ENCODE results near the gene RDH11.
A peak's percentile ranks its signal among the peaks of the same experiment; 100 is the strongest.
"Not testable (repeated sequence)": the region's sequence is repeated elsewhere in the genome, so short reads cannot be mapped to it uniquely, and the experiment has no call there.

RDH11 gene

GRCh38 chr14:67695394-67695949 is at the start of gene RDH11:
TSS of gene RDH11 (minus strand) at chr14:67695764. CDS start at chr14:67695703, 61 bp downstream.
- DNase-seq = peak; percentile 74 to 78

- DNase-seq = no peak
These were observed 48.5 kb upstream of the RDH11 start for GRCh38 chr14:67744046-67744445.

GRCh38 chr14:67738740-67739504 is 43.4 kb upstream of the RDH11 start:
- peak; percentile 11 to 12 for DNase-seq

- no peak for DNase-seq
These were observed 41.2 kb upstream of the RDH11 start for GRCh38 chr14:67736771-67737170.

- DNase-seq = no peak
These were observed 40.0 kb upstream of the RDH11 start for GRCh38 chr14:67735336-67736147.

- DNase-seq = no peak
These were observed 39.1 kb upstream of the RDH11 start for GRCh38 chr14:67734675-67735074.

- DNase-seq = no peak
These were observed 38.1 kb upstream of the RDH11 start for GRCh38 chr14:67733616-67734015.

GRCh38 chr14:67729072-67729885 is 33.7 kb upstream of the RDH11 start:
- no peak for DNase-seq

- no peak for DNase-seq
These were observed 32.7 kb upstream of the RDH11 start for GRCh38 chr14:67728258-67728657.

- DNase-seq = no peak
These were observed 31.8 kb upstream of the RDH11 start for GRCh38 chr14:67727361-67727760.

- no peak for DNase-seq
These were observed 29.6 kb upstream of the RDH11 start for GRCh38 chr14:67725171-67725570.

- DNase-seq = no peak
These were observed 26.7 kb upstream of the RDH11 start for GRCh38 chr14:67722293-67722692.

GRCh38 chr14:67721875-67722274 is 26.3 kb upstream of the RDH11 start:
- no peak for DNase-seq

- DNase-seq = no peak
These were observed 24.3 kb upstream of the RDH11 start for GRCh38 chr14:67719866-67720265.

- DNase-seq = not testable (repeated sequence)
These were observed 23.8 kb upstream of the RDH11 start for GRCh38 chr14:67719385-67719784.

GRCh38 chr14:67718265-67718664 is 22.7 kb upstream of the RDH11 start:
- no peak for DNase-seq

- no peak for DNase-seq
These were observed 21.5 kb upstream of the RDH11 start for GRCh38 chr14:67717048-67717447.

- no peak for DNase-seq
These were observed 14.6 kb upstream of the RDH11 start for GRCh38 chr14:67710209-67710608.

GRCh38 chr14:67709796-67710195 is 14.2 kb upstream of the RDH11 start:
- DNase-seq = not testable (repeated sequence)

GRCh38 chr14:67709346-67709745 is 13.8 kb upstream of the RDH11 start:
- DNase-seq = not testable (repeated sequence)

GRCh38 chr14:67705211-67705610 is 9.6 kb upstream of the RDH11 start:
- DNase-seq = no peak

GRCh38 chr14:67704484-67705089 is 9.0 kb upstream of the RDH11 start:
- DNase-seq = peak in 1 of 2 experiments; percentile 7
